Measurements from ENCODE around the gene AUH. TPM values are rescaled to one million over a fixed set of nuclear protein-coding genes. Genes with fewer than 3 reads are reported as not detected.

The AUH gene
- total RNA-seq, 4 donors from 2014 or later, result 23.0 to 39.2 (median 25.7) TPM

- H3K4me3 ChIP-seq, result no peak overlapping the region
- no peaks in the 10 kb centered on the region for H3K27me3 ChIP-seq
- peaks cover 0 to 13% (median 0%) of the 10 kb centered on the region in 3 donors for H3K4me1 ChIP-seq
- H3K9me3 ChIP-seq, result no peaks in the 10 kb centered on the region
- no peaks in the 10 kb centered on the region for H3K36me3 ChIP-seq
- TF ChIP-seq POLR2A (IDR thresholded peaks at IDR 0.05) (no peak), POLR2AphosphoS5 (IDR thresholded peaks at IDR 0.05) (no peak)
- H3K27ac ChIP-seq, result no peak overlapping the region
- 94 to 100% methylated on average over 1 to 3 of the region's 3 CpGs for WGBS, 2 donors (ENCODE audit: low coverage in 1 of 2)
- ATAC-seq, result no peak
Observed at GRCh38 chr9:91256235-91256634, 105.5 kb downstream of the AUH start.

- no peak overlapping the region for H3K4me3 ChIP-seq
- H3K27me3 ChIP-seq, result no peaks in the 10 kb centered on the region
- H3K27ac ChIP-seq, result no peak overlapping the region
- no peaks in the 10 kb centered on the region for H3K9me3 ChIP-seq
- peaks cover 0 to 13% (median 0%) of the 10 kb centered on the region in 3 donors for H3K4me1 ChIP-seq
- 55 to 65% methylated on average over 3 of the region's 3 CpGs for WGBS, 2 donors (ENCODE audit: low coverage in 1 of 2)
- no peaks in the 10 kb centered on the region for H3K36me3 ChIP-seq
- no peak for TF ChIP-seq POLR2A (IDR thresholded peaks at IDR 0.05)
- no peak for TF ChIP-seq EP300 (IDR thresholded peaks at IDR 0.05)
- TF ChIP-seq CTCF (IDR thresholded peaks at IDR 0.05), result no peak
- TF ChIP-seq POLR2AphosphoS5 (IDR thresholded peaks at IDR 0.05), result no peak
- no peak for ATAC-seq
Observed at GRCh38 chr9:91255327-91255726, 106.4 kb downstream of the AUH start.

GRCh38 chr9:91253488-91253887, 108.2 kb downstream of the AUH start:
- H3K27ac ChIP-seq, result no peak overlapping the region
- no peaks in the 10 kb centered on the region for H3K27me3 ChIP-seq
- TF ChIP-seq POLR2AphosphoS5 (IDR thresholded peaks at IDR 0.05), result no peak
- TF ChIP-seq POLR2A (IDR thresholded peaks at IDR 0.05), result no peak
- TF ChIP-seq EP300 (IDR thresholded peaks at IDR 0.05), result no peak
- TF ChIP-seq CTCF (IDR thresholded peaks at IDR 0.05), result no peak
- H3K4me1 ChIP-seq, result peaks cover 0 to 18% (median 0%) of the 10 kb centered on the region in 3 donors
- ATAC-seq, result no peak
- H3K9me3 ChIP-seq, result no peaks in the 10 kb centered on the region
- 67 to 86% methylated on average over 1 of the region's 1 CpG for WGBS, 2 donors (ENCODE audit: low coverage in 1 of 2)
- H3K36me3 ChIP-seq, result no peaks in the 10 kb centered on the region
- no peak overlapping the region for H3K4me3 ChIP-seq

GRCh38 chr9:91248707-91249106, 113.0 kb downstream of the AUH start:
- no peak for ATAC-seq
- WGBS, 2 donors (ENCODE audit: low coverage in 1 of 2), result 55 to 63% methylated on average over 6 of the region's 6 CpGs
- peaks cover 0 to 14% (median 0%) of the 10 kb centered on the region in 3 donors for H3K4me1 ChIP-seq
- H3K36me3 ChIP-seq, result no peaks in the 10 kb centered on the region
- H3K9me3 ChIP-seq, result no peaks in the 10 kb centered on the region
- H3K4me3 ChIP-seq, result no peak overlapping the region
- H3K27ac ChIP-seq, result no peak overlapping the region
- no peak for TF ChIP-seq CTCF (IDR thresholded peaks at IDR 0.05)
- TF ChIP-seq EP300 (IDR thresholded peaks at IDR 0.05), result no peak
- TF ChIP-seq POLR2AphosphoS5 (IDR thresholded peaks at IDR 0.05), result peak; percentile 11
- TF ChIP-seq POLR2A (IDR thresholded peaks at IDR 0.05), result no peak
- no peaks in the 10 kb centered on the region for H3K27me3 ChIP-seq

- no peak overlapping the region for H3K4me3 ChIP-seq
- no peaks in the 10 kb centered on the region for H3K9me3 ChIP-seq
- WGBS, 2 donors (ENCODE audit: low coverage in 1 of 2), result 96 to 100% methylated on average over 2 of the region's 2 CpGs
- no peak overlapping the region for H3K27ac ChIP-seq
- TF ChIP-seq POLR2A (IDR thresholded peaks at IDR 0.05) (no peak), CTCF (IDR thresholded peaks at IDR 0.05) (no peak), EP300 (IDR thresholded peaks at IDR 0.05) (no peak), POLR2AphosphoS5 (IDR thresholded peaks at IDR 0.05) (no peak)
- H3K4me1 ChIP-seq, result peaks cover 0 to 14% (median 0%) of the 10 kb centered on the region in 3 donors
- H3K27me3 ChIP-seq, result no peaks in the 10 kb centered on the region
- H3K36me3 ChIP-seq, result peaks cover 0 to 5% of the 10 kb centered on the region in 2 donors
- no peak for ATAC-seq
Observed at GRCh38 chr9:91247278-91247677, 114.4 kb downstream of the AUH start.

Data from gastroesophageal sphincter (tissue), 4 donors.